Measurements from ENCODE around the gene RHOH. TPM values are rescaled to one million over a fixed set of nuclear protein-coding genes. Genes with fewer than 3 reads are reported as not detected.

Gene RHOH
- total and polyA plus RNA-seq, 10 of the 15 experiments (the other 5 are each of a cell fraction or from before 2014, with no cell fraction given): 46.5 to 120 (median 57.9) TPM

DNA sequence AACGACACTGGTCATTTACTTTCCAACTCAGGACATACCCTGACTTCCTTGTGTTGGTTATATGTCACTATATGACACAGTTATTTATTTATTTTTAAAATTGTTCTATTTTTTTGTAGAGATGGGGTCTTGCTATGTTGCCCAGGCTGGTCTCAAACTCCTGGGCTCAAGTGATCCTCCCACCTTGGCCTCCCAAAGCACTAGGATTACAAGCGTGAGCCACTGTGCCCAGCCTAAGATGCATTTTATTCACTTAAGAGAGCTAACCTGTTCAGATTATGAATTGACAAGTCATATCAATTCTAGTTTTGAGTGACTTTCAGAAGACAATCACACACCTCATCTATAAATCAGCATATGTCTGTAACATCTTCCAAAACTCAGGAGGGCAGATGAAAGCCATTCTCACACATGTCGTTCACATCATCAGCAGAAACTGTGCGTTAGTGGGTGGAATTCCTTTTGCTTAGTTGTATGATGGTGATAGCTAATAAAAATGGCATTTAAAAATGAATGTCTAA lies 9.4 kb upstream of the RHOH start (continued):
- no peak for TF ChIP-seq ZNF384 (IDR thresholded peaks at IDR 0.05; ENCODE audit: borderline replicate concordance, low read depth, low read length)
- TF ChIP-seq, protein P1, sequence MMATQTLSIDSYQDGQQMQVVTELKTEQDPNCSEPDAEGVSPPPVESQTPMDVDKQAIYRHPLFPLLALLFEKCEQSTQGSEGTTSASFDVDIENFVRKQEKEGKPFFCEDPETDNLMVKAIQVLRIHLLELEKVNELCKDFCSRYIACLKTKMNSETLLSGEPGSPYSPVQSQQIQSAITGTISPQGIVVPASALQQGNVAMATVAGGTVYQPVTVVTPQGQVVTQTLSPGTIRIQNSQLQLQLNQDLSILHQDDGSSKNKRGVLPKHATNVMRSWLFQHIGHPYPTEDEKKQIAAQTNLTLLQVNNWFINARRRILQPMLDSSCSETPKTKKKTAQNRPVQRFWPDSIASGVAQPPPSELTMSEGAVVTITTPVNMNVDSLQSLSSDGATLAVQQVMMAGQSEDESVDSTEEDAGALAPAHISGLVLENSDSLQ (IDR thresholded peaks at IDR 0.05): peak; percentile 76
- TF ChIP-seq ASH2L (IDR thresholded peaks at IDR 0.05; ENCODE audit: borderline replicate concordance, low read depth): 0 out of 2 replicates have a peak, but pooled peaks have one; percentile 42
- no peak for TF ChIP-seq RBBP5 (conservative IDR thresholded peaks at IDR 0.05)
- TF ChIP-seq MEF2A (IDR thresholded peaks at IDR 0.05; ENCODE audit: insufficient read depth, low read depth, low read length): no peak
- no peak for TF ChIP-seq RB1 (IDR thresholded peaks at IDR 0.05; ENCODE audit: borderline replicate concordance)
- no peak for TF ChIP-seq CBFB (IDR thresholded peaks at IDR 0.05; ENCODE audit: low read depth)
- TF ChIP-seq JUNB (IDR thresholded peaks at IDR 0.05): peak; percentile 82
- TF ChIP-seq SMARCA5 (IDR thresholded peaks at IDR 0.05): no peak
- no peak for TF ChIP-seq KAT2A (conservative IDR thresholded peaks at IDR 0.05; ENCODE audit: control insufficient read depth, low read depth, low read length)
- peak; percentile 42; the same call in 1 of the 2 replicates for TF ChIP-seq FOXM1 (IDR thresholded peaks at IDR 0.05; ENCODE audit: low read depth, low read length)
- TF ChIP-seq CHD4 (IDR thresholded peaks at IDR 0.05): no peak
- no peak for TF ChIP-seq RCOR1 (conservative IDR thresholded peaks at IDR 0.05; ENCODE audit: low read depth, low read length)
- TF ChIP-seq NFIC (IDR thresholded peaks at IDR 0.05; ENCODE audit: low read depth, low read length): peak; percentile 44
- TF ChIP-seq, protein P2, sequence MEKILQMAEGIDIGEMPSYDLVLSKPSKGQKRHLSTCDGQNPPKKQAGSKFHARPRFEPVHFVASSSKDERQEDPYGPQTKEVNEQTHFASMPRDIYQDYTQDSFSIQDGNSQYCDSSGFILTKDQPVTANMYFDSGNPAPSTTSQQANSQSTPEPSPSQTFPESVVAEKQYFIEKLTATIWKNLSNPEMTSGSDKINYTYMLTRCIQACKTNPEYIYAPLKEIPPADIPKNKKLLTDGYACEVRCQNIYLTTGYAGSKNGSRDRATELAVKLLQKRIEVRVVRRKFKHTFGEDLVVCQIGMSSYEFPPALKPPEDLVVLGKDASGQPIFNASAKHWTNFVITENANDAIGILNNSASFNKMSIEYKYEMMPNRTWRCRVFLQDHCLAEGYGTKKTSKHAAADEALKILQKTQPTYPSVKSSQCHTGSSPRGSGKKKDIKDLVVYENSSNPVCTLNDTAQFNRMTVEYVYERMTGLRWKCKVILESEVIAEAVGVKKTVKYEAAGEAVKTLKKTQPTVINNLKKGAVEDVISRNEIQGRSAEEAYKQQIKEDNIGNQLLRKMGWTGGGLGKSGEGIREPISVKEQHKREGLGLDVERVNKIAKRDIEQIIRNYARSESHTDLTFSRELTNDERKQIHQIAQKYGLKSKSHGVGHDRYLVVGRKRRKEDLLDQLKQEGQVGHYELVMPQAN (conservative IDR thresholded peaks at IDR 0.05): no peak
- TF ChIP-seq, protein P3, sequence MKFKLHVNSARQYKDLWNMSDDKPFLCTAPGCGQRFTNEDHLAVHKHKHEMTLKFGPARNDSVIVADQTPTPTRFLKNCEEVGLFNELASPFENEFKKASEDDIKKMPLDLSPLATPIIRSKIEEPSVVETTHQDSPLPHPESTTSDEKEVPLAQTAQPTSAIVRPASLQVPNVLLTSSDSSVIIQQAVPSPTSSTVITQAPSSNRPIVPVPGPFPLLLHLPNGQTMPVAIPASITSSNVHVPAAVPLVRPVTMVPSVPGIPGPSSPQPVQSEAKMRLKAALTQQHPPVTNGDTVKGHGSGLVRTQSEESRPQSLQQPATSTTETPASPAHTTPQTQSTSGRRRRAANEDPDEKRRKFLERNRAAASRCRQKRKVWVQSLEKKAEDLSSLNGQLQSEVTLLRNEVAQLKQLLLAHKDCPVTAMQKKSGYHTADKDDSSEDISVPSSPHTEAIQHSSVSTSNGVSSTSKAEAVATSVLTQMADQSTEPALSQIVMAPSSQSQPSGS (IDR thresholded peaks at IDR 0.05; ENCODE audit: low read length): peak; percentile 55
- TF ChIP-seq NFYB (IDR thresholded peaks at IDR 0.05; ENCODE audit: insufficient read depth, low read depth, low read length): no peak
- TF ChIP-seq, protein P4, sequence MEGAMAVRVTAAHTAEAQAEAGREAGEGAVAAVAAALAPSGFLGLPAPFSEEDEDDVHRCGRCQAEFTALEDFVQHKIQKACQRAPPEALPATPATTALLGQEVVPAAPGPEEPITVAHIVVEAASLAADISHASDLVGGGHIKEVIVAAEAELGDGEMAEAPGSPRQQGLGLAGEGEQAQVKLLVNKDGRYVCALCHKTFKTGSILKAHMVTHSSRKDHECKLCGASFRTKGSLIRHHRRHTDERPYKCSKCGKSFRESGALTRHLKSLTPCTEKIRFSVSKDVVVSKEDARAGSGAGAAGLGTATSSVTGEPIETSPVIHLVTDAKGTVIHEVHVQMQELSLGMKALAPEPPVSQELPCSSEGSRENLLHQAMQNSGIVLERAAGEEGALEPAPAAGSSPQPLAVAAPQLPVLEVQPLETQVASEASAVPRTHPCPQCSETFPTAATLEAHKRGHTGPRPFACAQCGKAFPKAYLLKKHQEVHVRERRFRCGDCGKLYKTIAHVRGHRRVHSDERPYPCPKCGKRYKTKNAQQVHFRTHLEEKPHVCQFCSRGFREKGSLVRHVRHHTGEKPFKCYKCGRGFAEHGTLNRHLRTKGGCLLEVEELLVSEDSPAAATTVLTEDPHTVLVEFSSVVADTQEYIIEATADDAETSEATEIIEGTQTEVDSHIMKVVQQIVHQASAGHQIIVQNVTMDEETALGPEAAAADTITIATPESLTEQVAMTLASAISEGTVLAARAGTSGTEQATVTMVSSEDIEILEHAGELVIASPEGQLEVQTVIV (IDR thresholded peaks at IDR 0.05; ENCODE audit: borderline replicate concordance, partially characterized antibody): no peak
- TF ChIP-seq, protein P5, sequence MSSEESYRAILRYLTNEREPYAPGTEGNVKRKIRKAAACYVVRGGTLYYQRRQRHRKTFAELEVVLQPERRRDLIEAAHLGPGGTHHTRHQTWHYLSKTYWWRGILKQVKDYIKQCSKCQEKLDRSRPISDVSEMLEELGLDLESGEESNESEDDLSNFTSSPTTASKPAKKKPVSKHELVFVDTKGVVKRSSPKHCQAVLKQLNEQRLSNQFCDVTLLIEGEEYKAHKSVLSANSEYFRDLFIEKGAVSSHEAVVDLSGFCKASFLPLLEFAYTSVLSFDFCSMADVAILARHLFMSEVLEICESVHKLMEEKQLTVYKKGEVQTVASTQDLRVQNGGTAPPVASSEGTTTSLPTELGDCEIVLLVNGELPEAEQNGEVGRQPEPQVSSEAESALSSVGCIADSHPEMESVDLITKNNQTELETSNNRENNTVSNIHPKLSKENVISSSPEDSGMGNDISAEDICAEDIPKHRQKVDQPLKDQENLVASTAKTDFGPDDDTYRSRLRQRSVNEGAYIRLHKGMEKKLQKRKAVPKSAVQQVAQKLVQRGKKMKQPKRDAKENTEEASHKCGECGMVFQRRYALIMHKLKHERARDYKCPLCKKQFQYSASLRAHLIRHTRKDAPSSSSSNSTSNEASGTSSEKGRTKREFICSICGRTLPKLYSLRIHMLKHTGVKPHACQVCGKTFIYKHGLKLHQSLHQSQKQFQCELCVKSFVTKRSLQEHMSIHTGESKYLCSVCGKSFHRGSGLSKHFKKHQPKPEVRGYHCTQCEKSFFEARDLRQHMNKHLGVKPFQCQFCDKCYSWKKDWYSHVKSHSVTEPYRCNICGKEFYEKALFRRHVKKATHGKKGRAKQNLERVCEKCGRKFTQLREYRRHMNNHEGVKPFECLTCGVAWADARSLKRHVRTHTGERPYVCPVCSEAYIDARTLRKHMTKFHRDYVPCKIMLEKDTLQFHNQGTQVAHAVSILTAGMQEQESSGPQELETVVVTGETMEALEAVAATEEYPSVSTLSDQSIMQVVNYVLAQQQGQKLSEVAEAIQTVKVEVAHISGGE (CRISPR knock-in tag; IDR thresholded peaks at IDR 0.05): no peak

Measured in GM12878 (cell line).